Cerebellar cortex (tissue), 1 donor: ENCODE measurements around the gene NEDD4L.
"Not testable (repeated sequence)": the region's sequence is repeated elsewhere in the genome, so short reads cannot be mapped to it uniquely, and the experiment has no call there.

Experiments used
- DNase-seq: peaks from one replicate; pipeline ENCODE4 v3.0.0-alpha.2; 2015; ENCODE audit warnings: low spot score

Gene NEDD4L

DNA sequence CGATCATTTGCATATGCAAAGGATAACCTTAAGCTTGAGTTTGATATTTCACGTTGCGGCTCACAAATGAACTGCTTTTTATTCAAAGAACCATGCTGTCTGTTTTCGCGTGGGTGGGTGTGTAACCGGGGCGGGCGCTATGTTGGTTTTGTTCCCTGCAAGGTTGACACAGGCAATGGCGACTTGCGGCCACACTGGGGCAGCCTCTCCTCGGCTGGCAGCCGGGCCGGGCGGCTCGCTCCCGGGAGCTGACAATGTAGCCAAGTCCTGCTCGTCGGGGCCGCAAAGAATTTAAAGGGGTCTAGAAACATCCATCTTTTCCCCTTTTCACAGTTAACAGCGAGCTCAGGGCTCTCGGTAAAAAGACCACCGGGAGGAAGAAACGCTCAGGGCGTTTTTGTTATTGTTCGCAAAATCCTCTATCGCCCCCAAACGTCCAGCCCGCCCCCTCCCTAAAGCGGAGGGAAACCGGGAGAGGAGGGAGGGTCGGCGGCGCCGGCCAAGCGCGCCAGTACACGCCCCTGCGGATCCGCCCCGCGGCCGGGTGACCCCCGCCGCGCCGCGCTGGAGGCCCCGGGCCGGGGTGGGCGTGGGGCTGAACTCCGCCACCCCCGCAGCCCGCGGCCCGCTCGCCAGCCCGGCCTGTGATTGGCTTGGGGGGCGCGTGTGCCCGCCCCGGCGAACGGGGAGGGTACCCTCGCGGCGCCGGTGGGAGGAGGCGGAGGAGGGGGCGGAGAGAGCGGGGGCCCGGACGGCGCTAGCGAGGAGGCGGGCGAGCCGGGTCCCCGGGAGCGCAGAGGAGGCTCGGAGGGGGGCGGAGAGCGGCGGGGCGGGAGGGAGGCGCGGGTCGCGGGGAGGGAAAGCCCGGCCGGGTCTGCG lies at the start of gene NEDD4L:
TSS of gene NEDD4L (plus strand) at position 736 of the 879 bp plus-strand sequence. CDS start 435 bp downstream, outside the sequence.
- DNase-seq = peak; percentile 80

DNA sequence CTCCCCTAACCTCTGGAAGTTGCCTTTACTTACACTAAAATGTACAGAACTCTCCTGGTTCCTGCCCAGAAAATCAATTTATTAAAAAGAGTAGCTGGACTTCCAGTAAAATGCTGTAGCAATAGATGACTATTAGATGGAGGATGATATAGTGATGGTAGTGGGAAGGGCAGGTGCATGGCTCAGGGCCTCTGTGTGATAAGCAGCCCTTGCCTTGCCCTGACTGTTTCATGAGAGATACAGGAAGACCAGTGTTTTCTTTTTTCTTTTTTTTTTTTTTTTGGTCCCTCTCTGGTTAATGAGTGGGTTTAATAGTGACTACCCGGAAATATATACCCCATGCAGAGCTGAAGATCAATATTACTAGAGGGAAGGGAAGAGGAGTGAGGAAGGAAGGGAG lies 48.7 kb upstream of the NEDD4L start:
- no peak for DNase-seq

DNA sequence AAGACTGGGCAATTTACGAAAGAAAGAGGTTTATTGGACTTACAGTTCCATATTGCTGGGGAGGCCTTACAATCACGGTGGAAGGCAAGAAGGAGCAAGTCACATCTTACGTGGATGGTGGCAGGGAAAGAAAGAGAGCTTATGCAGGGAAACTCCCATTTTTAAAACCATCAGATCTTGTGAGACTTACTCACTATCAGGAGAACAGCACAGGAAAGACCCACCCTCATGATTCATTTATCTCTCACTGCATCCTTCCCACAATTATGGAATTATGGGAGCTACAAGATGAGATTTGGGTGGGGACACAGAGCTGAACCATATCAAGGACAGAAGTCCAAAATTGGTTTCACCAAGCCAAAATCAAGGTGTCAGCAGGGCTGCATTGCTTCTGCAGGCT lies 47.1 kb upstream of the NEDD4L start:
- DNase-seq = not testable (repeated sequence)

DNA sequence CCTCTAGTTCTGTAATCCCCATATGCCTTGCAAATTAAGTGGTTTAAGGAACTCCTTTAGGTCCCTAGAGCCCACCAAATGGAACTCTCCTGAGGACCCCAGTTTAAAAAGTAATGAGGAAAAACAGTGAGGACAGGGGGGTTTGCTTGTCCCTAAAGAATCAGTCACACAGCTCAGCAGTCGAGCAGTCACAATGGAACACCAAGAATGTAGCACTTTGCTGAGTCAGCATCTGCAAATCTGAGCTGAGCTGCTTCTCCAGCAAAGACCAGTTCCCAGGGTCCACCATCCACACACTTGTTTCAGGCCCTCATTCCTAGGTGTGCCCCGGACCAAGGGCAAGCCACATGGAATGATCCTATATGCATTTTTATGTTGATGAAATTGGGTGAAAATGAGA lies 46.2 kb upstream of the NEDD4L start:
- no peak for DNase-seq

DNA sequence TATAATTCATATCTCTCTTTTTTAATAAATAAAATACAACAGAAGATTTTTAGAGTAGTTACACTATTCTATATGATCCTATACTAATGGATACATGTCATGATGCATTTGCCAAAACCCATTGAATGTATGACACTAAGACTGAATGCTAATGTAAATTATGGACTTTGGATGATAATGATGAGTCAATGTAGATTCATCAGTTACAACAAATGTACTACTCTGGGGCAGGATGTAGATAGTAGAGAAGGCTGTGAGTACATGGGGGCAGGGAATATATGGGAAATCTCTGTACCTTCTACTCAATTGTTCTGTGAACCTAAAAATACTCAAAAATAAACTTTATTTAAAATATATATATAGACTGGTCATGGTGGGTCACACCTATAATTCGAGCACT lies 45.6 kb upstream of the NEDD4L start:
- DNase-seq = no peak

DNA sequence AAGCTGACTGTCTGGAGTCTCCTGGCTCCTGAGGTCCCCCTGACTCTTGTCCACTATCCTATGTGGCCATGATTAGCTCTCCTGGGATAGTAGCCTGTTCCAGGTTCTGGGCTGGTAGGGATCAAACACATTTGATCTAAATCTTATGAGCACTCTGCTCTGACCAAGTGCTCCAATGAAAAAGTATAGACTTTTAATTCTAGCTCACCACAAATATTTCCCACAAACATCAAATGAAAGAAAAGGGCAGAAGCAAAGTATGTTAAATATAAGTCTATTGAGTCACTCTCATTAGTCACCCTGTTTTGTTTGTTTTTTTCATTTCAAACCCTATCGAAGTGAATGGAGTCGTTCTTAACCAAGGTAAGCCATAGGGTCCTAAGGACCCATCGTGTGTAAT lies 39.7 kb upstream of the NEDD4L start:
- no peak for DNase-seq

DNA sequence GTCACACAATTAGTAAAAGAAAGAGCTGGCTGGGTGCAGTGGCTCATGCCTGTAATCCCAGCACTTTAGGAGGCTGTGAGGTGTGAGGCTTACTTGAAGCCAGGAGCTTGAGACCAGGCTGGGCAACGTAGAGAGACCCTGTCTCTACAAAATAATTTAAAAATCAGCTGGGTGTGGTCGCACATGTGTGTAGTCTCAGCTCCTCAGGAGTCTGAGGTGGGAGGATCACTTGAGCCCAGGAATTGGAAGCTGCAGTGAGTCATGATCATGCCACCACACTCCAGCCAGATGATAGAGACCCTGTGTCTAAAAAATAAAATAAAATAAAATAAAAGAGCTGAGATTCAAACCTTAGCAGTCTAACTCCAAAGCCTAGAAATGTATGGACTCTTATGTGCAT lies 39.0 kb upstream of the NEDD4L start:
- no peak for DNase-seq

DNA sequence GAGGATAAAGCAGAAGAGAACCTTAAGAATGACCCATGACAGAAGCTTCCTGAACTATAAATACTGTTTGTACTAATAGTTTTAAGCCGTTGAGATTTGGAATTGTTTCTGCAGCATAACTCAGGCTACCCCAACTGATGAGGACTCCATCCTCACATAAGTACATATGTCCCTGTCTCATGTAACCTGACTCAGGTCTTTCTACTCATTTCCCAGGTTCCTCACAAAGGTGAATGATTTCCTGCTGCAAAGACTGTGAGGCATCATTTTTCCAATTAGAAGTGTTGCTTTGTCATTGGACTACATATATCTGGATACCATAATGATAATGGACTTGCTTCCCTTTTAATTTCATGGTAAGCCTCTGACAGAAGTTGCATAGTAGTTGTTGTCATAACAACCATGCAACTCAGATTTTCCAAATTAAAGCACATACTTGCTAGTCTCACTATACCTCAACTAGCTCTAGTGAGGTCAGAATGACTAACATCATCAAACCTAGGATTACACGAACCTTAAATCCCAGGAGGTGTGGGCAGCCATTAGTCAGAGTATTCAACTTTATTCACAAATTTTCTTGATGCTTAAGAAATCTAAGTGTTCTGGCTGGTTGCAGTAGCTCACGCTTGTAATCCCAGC lies 38.0 kb upstream of the NEDD4L start:
- DNase-seq = no peak

DNA sequence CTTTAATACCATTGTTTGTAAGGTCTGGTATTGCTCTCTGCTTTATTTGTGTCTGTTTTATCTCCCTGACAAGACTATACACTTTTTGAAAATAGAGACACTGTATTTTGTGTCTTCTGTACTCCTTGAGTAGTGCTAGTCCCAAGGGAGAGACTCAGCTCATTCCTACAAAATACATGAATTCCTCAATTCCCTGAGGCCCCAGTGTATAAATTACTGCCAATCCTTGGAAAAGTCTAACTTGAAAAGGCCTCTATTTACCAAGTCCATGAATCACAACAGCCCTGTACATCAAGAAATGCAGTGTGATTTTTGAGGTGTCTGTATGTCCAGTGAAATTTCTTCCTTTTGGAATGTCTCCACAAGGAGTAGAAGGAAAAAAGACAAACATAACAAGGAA lies 34.9 kb upstream of the NEDD4L start:
- DNase-seq = no peak

DNA sequence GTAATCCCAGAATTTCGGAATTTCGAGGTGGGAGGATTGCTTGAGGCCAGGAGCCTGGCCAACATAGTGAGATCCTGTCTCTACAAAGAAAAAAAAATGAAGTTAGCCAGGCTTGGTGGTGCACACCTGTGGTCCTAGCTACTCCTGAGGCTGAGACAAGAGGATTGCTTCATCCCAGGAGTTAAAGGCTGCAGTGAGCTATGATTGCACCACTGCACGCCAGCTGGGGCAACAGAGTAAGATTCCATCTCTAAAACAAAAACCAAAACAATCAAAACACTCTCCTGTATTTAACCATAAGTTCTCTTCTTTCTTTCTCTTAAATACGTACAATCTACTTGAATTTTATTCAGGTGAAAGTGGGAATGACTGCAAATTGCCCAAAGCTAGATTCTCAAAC lies 33.8 kb upstream of the NEDD4L start:
- DNase-seq = no peak

DNA sequence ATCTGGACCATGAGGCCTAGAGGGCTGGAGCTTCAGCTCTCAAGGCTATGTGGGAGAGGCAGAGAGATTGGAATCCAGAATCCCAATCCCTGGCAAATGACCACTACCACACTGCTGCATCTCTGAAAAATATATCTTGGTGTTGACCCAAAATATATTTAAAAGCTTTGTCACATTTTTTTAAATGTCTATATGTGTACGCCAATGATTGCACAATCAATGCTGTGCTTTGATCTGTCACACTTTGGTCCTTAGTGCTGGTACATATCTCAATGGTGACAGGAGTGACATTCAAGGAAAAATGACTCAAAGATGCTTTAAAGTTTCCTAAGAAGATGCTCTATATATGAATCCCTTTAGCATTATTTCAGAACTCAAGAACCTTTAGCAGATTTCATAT lies 31.7 kb upstream of the NEDD4L start:
- no peak for DNase-seq

DNA sequence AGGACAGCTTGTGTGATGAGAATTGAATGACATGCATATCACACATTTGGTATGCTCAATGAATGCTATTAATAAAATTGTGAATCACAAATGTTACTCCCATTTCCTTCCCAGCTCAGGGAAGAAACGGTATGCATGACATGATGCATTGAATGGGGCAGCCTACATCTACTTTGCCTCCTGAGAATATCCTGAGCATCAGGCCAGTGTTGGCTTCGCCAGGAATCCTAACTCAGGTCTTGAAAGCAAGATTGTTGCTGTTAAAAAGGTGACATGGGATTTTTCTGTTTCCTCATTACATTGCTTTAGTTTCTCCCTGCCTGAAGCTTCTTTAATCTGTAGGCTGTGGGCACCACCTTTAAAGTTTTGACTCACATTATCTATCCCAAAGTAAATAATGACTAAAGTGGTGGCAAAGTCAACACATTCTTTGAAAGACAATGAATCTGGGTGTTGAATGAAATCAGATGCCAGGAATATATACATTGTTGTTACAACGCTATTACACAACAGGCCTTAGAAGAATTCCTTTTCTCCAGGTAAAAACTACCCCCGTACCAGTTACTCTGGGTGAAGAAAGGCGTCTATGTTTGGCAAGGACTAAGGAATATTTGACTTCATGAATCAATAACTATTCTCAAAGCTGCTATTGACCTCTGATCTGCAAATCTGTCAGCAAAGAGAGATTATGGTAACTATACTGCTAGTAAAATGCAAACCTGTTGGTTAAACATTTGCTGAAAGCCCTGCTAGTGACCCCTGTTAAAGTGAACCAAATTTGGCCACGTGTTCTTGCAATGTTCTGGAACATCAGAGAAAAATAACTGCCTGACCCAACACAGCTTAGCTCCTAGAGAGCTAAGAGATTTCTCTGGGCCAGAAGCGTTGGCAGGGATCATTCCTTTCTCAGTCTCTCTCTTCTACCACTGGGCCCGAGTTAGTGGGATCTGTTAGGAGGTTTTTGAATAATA lies 30.5 kb upstream of the NEDD4L start:
- DNase-seq = no peak

DNA sequence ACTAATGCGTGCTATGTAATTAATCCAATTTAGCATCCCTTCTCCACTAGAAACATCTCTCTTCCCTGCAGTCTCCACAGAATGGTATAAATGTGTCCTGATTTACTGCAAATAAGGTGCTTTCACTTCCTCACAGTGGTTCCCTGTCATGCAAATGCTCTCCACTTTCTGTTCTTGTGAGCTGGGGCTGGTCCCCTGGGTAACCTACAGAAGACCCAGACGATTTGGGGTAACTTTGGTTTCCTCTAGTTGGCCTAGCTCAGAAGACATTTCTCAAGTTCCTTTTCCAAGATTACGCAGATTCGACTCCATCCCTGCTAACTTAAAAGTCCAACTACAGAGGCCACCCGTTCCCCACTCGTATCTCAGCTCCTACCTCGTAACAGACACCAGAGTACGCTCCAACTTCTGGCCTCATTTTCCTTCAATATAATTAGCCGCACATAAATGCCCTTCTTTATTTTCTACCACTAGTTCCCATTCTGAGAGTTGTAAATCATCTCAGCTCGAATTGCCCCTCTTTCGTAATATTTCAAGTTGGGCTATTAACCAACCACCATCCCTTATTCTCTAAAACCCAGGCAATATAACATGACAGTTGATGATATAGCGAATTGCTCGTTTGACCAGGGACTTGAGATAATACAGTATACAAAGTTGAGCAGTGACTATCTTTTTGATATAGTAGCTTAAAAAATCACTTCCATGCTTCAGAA lies 28.8 kb upstream of the NEDD4L start:
- no peak for DNase-seq

DNA sequence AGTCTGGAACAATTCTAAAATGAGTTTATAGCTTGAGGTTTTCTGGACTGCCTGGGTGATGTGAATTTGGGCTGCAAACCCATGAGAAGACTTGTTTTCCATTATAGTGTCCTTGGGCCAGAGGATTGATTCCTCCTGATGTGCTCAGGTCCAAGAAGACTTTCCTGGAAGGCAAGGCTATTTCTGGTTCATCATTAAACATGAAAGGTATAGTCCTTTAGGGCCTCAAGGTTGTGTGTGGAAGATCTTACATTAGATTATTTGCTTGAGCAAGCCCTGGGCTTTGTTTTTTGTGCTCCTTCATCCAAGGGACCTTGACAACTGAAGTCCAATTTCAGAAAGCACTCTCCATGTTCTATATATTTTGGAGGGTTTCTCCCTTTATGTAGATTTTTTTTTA lies 26.8 kb upstream of the NEDD4L start:
- DNase-seq = no peak

DNA sequence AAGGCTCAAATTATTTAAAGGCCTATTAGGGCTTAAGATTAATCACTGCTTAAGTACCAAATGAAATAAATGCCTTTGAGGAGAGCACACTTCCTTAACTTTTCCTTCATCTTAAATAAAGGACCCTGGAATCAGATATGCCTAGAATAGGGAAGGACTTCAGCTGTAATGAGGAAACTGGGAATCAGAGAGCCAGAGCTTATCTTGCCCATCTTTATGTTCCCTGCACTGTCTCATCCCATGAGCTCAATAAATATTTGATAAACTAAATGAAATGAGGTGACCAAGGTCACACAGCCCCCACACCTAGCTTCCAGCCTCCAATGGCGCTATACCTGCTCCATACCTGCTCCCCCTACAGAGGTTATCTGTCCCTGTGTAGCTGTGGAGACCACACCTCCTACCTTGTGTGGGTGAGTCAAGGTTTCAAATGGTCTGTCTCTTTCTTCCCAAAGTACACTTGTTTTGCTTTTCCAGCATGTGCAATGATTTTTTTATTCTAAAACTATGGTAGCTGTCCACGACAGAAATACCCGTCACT lies 23.4 kb upstream of the NEDD4L start:
- DNase-seq = no peak

DNA sequence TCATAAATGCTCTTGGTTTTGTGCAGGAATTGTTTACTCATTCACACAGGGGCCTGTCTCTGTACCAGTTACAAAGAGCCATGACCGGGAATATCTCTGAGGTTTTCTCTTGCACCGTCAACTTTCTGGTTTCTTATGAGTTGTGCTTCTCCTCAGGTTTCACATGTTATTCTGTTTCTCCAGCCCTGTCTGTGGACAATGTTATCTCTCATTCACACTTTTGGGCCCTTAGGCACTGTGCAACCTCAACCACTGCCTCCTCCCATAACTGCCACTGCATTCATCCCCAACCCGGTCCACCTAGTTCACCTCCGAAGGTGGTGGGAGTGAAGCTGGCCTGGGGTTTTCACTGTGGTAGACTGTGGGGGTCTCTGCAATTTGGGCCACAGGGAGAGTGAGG lies 22.5 kb upstream of the NEDD4L start:
- DNase-seq = no peak

DNA sequence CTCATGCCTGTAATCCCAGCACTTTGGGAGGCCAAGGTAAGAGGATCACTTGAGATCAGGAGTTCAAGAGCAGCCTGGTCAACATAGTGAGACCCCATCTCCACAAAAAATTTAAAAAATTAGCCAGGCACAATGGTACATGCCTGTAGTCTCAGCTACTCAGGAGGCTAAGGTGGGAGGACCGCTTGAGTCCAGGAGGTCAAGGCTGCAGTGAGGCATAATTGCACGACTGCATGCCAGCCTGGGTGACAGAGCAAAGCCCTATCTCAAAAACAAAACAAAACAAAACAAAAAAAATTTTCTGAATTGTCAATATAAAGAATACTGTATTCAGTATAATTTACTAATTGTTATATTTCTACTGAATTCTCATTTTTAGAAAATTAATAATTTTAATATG lies 20.9 kb upstream of the NEDD4L start:
- DNase-seq = no peak

DNA sequence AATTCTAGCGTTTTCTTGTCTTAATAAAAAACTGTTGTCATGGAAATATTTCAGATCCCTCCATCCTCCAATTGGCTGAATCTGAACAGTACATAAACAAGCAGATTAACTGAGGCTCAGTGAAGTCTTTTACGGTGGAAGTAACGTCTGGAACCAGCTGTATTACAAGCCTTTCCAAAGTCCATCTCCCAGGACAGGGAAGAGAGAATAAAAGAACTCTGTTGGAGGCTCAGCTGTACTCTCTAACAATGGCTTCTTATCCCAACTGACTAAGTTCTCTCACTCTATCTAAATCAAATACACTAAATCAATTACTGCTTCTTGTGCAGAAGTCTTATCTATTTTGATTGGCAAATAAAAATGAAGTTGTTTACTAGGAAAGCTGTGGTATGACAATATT lies 19.9 kb upstream of the NEDD4L start:
- DNase-seq = no peak

DNA sequence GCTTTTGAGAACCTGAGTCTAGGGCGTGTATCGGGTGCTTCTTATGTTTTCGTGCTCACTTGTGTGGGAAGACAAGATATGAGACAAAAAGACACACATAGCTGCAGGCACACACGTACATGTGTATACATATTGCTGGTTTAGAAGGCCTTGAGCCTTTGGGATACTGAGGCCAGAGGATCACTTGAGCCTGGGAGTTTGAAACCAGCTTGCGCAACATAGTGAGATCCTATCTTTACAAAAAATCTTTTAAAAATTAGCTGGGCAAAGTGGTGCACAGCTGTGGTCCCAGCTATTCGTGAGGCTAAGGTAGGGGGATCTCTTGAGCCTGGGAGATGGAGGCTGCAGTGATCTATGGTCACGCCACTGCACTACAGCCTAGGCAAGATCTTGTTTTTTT lies 18.8 kb upstream of the NEDD4L start:
- DNase-seq = no peak

DNA sequence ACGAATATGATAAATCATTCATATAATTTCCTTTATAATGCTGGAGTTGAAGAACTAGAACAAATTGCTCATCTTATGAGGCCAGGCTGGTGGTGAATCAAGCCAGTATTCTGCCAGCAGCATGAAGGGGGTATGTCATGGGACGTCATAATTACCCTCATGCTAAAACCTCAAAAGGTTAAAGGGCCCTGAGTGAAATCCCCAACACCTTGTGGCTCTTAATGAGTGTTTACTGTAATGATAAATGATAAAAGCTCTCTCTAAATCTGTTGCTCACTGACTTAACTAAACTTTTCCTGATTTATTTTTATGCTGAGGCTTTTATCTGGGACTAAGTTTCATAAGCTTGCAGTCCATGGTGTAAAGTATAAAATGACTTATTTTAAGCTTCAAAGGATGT lies 18.3 kb upstream of the NEDD4L start:
- DNase-seq = no peak

DNA sequence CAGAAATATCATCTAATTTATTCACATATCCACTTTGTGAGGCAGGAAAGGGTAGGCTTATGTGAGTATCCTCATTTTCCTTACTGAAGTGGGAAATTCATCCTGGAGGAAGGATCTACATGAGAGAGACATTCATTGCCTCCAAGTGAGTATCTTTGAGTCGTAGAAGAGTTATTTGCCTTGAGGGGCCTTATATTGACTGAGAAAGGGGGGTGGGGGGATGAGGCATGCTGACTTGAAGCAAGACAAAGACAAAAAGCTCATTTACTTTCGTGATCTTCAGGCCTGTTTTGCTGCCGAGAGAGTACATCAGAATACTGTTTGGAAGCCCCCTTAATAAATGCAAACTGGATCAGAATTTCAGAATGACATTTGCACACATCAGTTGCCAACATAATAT lies 17.6 kb upstream of the NEDD4L start:
- DNase-seq = no peak

DNA sequence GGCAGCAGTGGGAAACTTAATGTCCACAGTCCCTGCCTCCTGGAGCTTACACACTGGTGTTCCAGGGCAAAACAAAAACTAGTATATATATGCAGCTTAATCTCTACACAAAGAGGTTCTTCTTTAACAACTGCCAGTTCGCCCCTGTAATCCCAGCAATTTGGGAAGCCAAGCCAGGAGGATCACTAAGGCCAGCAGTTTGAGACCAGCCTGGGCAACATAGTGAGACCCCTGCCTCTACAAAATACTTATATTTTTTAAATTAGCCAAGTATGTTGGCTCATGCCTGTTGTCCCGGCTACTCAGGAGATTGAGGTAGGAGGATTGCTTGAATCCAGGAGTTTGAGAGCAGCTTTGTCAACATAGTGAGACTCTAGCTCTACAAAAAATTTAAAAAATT lies 17.2 kb upstream of the NEDD4L start:
- no peak for DNase-seq
